Memory B cell (primary cell): Measurements from ENCODE around the gene BATF3.
A peak's percentile ranks its signal among the peaks of the same experiment; 100 is the strongest.

ENCODE experiments used
- ATAC-seq: fragments of 150-1000 bp; cut with Tn5 transposase; 2 replicates; pipeline ENCODE4 v1.10.0; 2021; ENCODE audit warnings: low read depth, mild to moderate bottlenecking, moderate library complexity
- DNase-seq, 2 donors: peaks; one replicate each; pipeline ENCODE4 v3.0.0; 2022; ENCODE audit warnings: low spot score in 2 of 2
- H3K27ac Mint-ChIP-seq: one replicate; pipeline ENCODE4 v1.8.0; 2022; ENCODE audit warnings: mild to moderate bottlenecking, moderate library complexity, mixed read lengths
- H3K27me3 Mint-ChIP-seq: one replicate; pipeline ENCODE4 v1.8.0; 2022; ENCODE audit warnings: mixed read lengths
- H3K36me3 Mint-ChIP-seq: one replicate; pipeline ENCODE4 v1.8.0; 2022; ENCODE audit warnings: mild to moderate bottlenecking, mixed read lengths
- H3K4me1 Mint-ChIP-seq: one replicate; pipeline ENCODE4 v1.8.0; 2022; ENCODE audit warnings: mixed read lengths
- H3K4me3 Mint-ChIP-seq: one replicate; pipeline ENCODE4 v1.8.0; 2022; ENCODE audit warnings: mild to moderate bottlenecking, moderate library complexity, mixed read lengths
- H3K9me3 Mint-ChIP-seq: one replicate; pipeline ENCODE4 v1.8.0; 2022; ENCODE audit warnings: mixed read lengths

The BATF3 gene

GRCh38 chr1:212684521-212685090, 15.0 kb downstream of the BATF3 start:
- H3K4me3 Mint-ChIP-seq: no peak overlapping the region
- no peaks in the 10 kb centered on the region for H3K27me3 Mint-ChIP-seq
- DNase-seq (no peak), ATAC-seq (no peak)
- no peak overlapping the region for H3K27ac Mint-ChIP-seq
- peaks cover 19% of the 10 kb centered on the region for H3K4me1 Mint-ChIP-seq
- no peaks in the 10 kb centered on the region for H3K36me3 Mint-ChIP-seq
- H3K9me3 Mint-ChIP-seq: no peaks in the 10 kb centered on the region

DNA sequence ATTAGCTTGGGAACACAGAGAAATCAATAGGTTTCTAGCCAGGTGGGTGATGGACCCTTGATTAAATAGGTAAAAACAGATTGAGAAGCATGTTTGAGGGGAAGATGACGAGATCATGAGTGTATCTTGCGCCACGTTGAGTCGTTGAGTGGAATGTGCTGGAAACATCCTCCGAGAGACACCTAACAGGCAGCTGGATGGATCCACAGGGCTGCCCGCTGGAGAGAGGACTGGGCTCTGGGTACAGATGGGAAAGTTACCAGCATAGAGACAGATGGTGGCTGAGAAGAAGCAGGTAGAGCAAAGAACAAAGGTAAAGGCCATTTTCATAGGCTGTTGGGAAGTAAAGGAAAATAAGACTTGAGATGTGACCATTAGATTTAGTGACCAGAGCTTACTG, 15.6 kb downstream of the BATF3 start:
- no peaks in the 10 kb centered on the region for H3K27me3 Mint-ChIP-seq

DNA sequence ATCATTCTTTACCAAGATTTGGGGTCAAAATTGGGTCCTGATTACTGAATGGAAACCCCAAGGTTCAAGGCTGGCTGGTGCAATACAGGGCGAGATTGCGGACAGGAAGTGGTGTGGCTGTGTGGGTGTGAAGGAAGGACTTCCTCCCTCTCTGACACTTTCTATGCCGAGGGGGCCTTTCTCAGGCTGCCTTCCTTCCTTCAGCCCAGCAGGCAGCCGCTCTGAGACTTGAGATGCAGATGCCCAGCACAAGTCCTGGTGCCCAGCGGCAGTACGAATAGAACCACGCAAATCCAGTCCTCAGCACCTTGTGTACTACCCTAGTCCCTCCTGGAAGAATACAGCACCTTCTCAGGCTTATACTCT, 16.3 kb downstream of the BATF3 start:
- no peak for DNase-seq
- Mint-ChIP-seq H3K36me3 (no peaks in the 10 kb centered on the region), H3K4me3 (peak overlapping the region; percentile 57), H3K27ac (peak overlapping the region; percentile 55), H3K9me3 (no peaks in the 10 kb centered on the region), H3K27me3 (no peaks in the 10 kb centered on the region), H3K4me1 (peaks cover 25% of the 10 kb centered on the region)
- ATAC-seq: peak; percentile 74

More for the DNA sequence above, 15.6 kb downstream of the BATF3 start:
- DNase-seq (no peak), ATAC-seq (no peak)
- no peak overlapping the region for H3K27ac Mint-ChIP-seq
- H3K4me1 Mint-ChIP-seq: peaks cover 22% of the 10 kb centered on the region
- H3K36me3 Mint-ChIP-seq: no peaks in the 10 kb centered on the region
- H3K9me3 Mint-ChIP-seq: no peaks in the 10 kb centered on the region
- no peak overlapping the region for H3K4me3 Mint-ChIP-seq

GRCh38 chr1:212680680-212681389, 18.8 kb downstream of the BATF3 start:
- no peaks in the 10 kb centered on the region for H3K36me3 Mint-ChIP-seq
- ATAC-seq: no peak
- H3K27ac Mint-ChIP-seq: no peak overlapping the region
- H3K4me1 Mint-ChIP-seq: peaks cover 25% of the 10 kb centered on the region
- no peak overlapping the region for H3K4me3 Mint-ChIP-seq
- H3K9me3 Mint-ChIP-seq: no peaks in the 10 kb centered on the region
- H3K27me3 Mint-ChIP-seq: no peaks in the 10 kb centered on the region
- no peak for DNase-seq

DNA sequence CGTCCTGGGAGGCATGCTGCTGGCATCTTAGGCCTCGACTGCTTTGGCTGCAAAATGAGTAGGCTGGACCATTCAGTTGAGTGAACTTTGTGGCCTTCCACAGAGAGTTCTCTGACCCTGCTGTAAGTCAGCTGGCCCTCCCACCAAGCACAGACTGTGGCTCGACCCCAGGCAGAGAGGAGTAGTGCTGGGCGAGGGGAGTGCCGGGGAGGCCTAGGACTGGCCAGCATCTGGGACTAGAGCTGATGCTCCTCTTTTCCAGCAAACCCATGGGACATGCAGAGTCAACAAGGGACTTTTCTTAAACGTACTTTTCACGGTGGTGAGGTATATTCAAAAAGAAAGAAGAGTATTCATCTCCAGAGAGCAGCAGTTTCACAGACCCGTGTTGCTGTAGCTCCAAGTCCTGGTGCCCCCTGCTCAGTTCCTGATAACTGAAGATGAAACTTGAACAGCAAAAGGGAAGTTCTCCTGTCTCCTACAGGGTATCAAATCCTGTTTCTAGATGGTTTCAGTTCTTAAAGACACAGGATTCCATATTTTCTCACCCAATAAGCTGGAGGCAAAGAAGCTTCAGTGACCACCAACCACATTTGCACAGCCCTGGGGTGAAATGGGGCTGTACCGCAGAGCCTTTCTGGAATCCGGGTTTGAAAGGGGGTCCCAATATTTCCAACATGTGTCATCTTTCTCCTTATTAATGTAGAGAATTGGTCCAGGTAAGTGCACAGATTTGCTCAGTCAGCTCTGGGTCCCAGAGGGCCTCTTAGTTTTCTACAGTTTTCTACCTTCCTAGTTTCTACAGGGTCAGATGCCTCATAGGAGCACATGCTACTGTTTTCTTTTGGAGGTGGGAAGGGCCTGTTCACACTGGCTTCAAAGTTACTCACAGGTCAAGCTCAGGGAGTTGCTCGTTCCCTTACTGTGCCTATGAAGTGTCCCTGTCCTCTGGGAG, 20.9 kb downstream of the BATF3 start:
- no peaks in the 10 kb centered on the region for H3K36me3 Mint-ChIP-seq
- H3K9me3 Mint-ChIP-seq: no peaks in the 10 kb centered on the region
- H3K4me1 Mint-ChIP-seq: peaks cover 21% of the 10 kb centered on the region
- no peak overlapping the region for H3K4me3 Mint-ChIP-seq
- H3K27me3 Mint-ChIP-seq: no peaks in the 10 kb centered on the region
- peak; percentile 57 for ATAC-seq
- H3K27ac Mint-ChIP-seq: no peak overlapping the region
- no peak for DNase-seq

- no peaks in the 10 kb centered on the region for H3K27me3 Mint-ChIP-seq
- peaks cover 9% of the 10 kb centered on the region for H3K4me1 Mint-ChIP-seq
- no peak for DNase-seq
- no peak overlapping the region for H3K4me3 Mint-ChIP-seq
- no peak for ATAC-seq
- H3K36me3 Mint-ChIP-seq: no peaks in the 10 kb centered on the region
- peak overlapping the region; percentile 64 for H3K27ac Mint-ChIP-seq
- H3K9me3 Mint-ChIP-seq: no peaks in the 10 kb centered on the region
Measured at GRCh38 chr1:212677573-212677972, 22.1 kb downstream of the BATF3 start.

GRCh38 chr1:212677136-212677535, 22.5 kb downstream of the BATF3 start:
- no peak for DNase-seq
- Mint-ChIP-seq H3K4me3 (no peak overlapping the region), H3K9me3 (no peaks in the 10 kb centered on the region), H3K4me1 (peaks cover 9% of the 10 kb centered on the region), H3K36me3 (no peaks in the 10 kb centered on the region), H3K27me3 (no peaks in the 10 kb centered on the region), H3K27ac (no peak overlapping the region)
- no peak for ATAC-seq

DNA sequence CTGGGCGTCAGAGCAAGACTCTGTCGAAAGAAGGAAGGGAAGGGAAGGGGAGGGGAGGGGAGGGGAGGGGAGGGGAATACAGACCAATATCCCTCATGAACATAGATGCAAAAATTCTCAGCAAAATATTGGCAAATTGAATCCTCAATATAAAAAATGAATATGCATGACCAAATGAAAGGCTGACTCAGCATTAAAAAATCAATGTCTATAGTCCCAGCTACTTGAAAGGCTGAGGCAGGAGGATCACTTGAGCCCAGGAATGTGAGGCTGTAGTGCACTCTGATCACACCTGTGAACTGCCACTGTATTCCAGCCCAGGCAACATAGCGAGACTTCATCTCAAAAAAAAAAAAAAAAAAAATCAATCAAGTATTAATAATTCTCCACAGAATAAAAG, 24.0 kb downstream of the BATF3 start:
- Mint-ChIP-seq H3K4me1 (peaks cover 19% of the 10 kb centered on the region), H3K27me3 (no peaks in the 10 kb centered on the region), H3K4me3 (no peak overlapping the region), H3K36me3 (no peaks in the 10 kb centered on the region), H3K9me3 (no peaks in the 10 kb centered on the region), H3K27ac (no peak overlapping the region)
- ATAC-seq (no peak), DNase-seq (no peak)

DNA sequence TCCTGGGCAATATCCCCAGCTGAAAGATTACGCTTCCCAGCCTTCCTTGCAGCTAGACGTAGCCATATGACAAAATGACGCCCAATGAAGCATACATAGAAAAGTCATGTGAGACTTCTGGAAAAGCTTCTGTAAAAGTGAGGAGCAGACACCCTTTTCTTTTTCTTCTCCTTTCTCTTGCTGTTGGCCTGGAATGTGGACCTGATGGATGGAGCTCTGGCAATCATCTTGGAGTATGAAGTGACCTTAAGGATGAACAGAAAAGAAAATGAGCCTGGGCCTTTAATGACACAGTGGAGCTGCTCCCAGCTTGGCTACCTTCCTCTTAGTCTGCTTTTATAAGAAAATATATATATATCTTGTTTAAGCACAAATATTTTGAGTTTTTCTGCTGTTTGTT, 24.8 kb downstream of the BATF3 start:
- H3K36me3 Mint-ChIP-seq: no peaks in the 10 kb centered on the region
- no peak overlapping the region for H3K4me3 Mint-ChIP-seq
- no peaks in the 10 kb centered on the region for H3K9me3 Mint-ChIP-seq
- peaks cover 20% of the 10 kb centered on the region for H3K4me1 Mint-ChIP-seq
- ATAC-seq (no peak), DNase-seq (no peak)
- no peaks in the 10 kb centered on the region for H3K27me3 Mint-ChIP-seq
- H3K27ac Mint-ChIP-seq: no peak overlapping the region

GRCh38 chr1:212671342-212672031, 28.2 kb downstream of the BATF3 start:
- H3K27me3 Mint-ChIP-seq: peaks cover 1% of the 10 kb centered on the region
- H3K9me3 Mint-ChIP-seq: no peaks in the 10 kb centered on the region
- H3K4me1 Mint-ChIP-seq: peaks cover 21% of the 10 kb centered on the region
- no peaks in the 10 kb centered on the region for H3K36me3 Mint-ChIP-seq
- DNase-seq (no peak), ATAC-seq (peak; percentile 87)
- H3K4me3 Mint-ChIP-seq: peak overlapping the region; percentile 56
- no peak overlapping the region for H3K27ac Mint-ChIP-seq

GRCh38 chr1:212670882-212671281, 28.8 kb downstream of the BATF3 start:
- Mint-ChIP-seq H3K36me3 (no peaks in the 10 kb centered on the region), H3K27ac (no peak overlapping the region), H3K9me3 (no peaks in the 10 kb centered on the region), H3K4me3 (peak overlapping the region; percentile 56), H3K4me1 (peaks cover 21% of the 10 kb centered on the region), H3K27me3 (peaks cover 1% of the 10 kb centered on the region)
- DNase-seq (no peak), ATAC-seq (no peak)

- Mint-ChIP-seq H3K27ac (no peak overlapping the region), H3K4me3 (no peak overlapping the region), H3K36me3 (no peaks in the 10 kb centered on the region), H3K9me3 (no peaks in the 10 kb centered on the region), H3K27me3 (peaks cover 1% of the 10 kb centered on the region), H3K4me1 (peaks cover 25% of the 10 kb centered on the region)
- DNase-seq (no peak), ATAC-seq (no peak)
Measured at GRCh38 chr1:212670301-212670700, 29.3 kb downstream of the BATF3 start.

- Mint-ChIP-seq H3K4me3 (no peak overlapping the region), H3K9me3 (no peaks in the 10 kb centered on the region), H3K36me3 (no peaks in the 10 kb centered on the region), H3K4me1 (peaks cover 25% of the 10 kb centered on the region), H3K27ac (no peak overlapping the region), H3K27me3 (peaks cover 1% of the 10 kb centered on the region)
- ATAC-seq: no peak
- no peak for DNase-seq
Measured at GRCh38 chr1:212669600-212669999, 30.0 kb downstream of the BATF3 start.

GRCh38 chr1:212669102-212669501, 30.5 kb downstream of the BATF3 start:
- ATAC-seq (no peak), DNase-seq (no peak)
- H3K4me3 Mint-ChIP-seq: no peak overlapping the region
- H3K9me3 Mint-ChIP-seq: no peaks in the 10 kb centered on the region
- H3K27ac Mint-ChIP-seq: no peak overlapping the region
- H3K4me1 Mint-ChIP-seq: peaks cover 25% of the 10 kb centered on the region
- H3K36me3 Mint-ChIP-seq: no peaks in the 10 kb centered on the region
- peaks cover 1% of the 10 kb centered on the region for H3K27me3 Mint-ChIP-seq
